Mucosa of stomach (tissue), 1 donor: ENCODE data around the gene GPX4.
A peak's percentile ranks its signal among the peaks of the same experiment; 100 is the strongest.

Experiments used
- H3K27me3 ChIP-seq: one replicate; pipeline ENCODE4 v1.7.0; 2013; ENCODE audit warnings: mild to moderate bottlenecking, low read length; ENCODE audit not compliant: control insufficient read depth, insufficient read depth
- H3K36me3 ChIP-seq: one replicate; pipeline ENCODE4 v1.7.0; 2013; ENCODE audit warnings: low read length; ENCODE audit not compliant: control insufficient read depth, insufficient read depth
- H3K4me1 ChIP-seq: one replicate; pipeline ENCODE4 v1.7.0; 2013; ENCODE audit warnings: mild to moderate bottlenecking, low read length; ENCODE audit not compliant: control insufficient read depth, insufficient read depth
- H3K4me3 ChIP-seq: one replicate; pipeline ENCODE4 v1.7.0; 2013; ENCODE audit warnings: low read length
- H3K9ac ChIP-seq: one replicate; pipeline ENCODE4 v1.7.0; 2013; ENCODE audit warnings: mild to moderate bottlenecking, low read length, moderate library complexity
- H3K9me3 ChIP-seq: one replicate; pipeline ENCODE4 v1.7.0; 2013; ENCODE audit warnings: mild to moderate bottlenecking, low read length, moderate library complexity; ENCODE audit not compliant: control insufficient read depth
- donor health status: Pancreatic carcinoma.

GPX4 gene

DNA sequence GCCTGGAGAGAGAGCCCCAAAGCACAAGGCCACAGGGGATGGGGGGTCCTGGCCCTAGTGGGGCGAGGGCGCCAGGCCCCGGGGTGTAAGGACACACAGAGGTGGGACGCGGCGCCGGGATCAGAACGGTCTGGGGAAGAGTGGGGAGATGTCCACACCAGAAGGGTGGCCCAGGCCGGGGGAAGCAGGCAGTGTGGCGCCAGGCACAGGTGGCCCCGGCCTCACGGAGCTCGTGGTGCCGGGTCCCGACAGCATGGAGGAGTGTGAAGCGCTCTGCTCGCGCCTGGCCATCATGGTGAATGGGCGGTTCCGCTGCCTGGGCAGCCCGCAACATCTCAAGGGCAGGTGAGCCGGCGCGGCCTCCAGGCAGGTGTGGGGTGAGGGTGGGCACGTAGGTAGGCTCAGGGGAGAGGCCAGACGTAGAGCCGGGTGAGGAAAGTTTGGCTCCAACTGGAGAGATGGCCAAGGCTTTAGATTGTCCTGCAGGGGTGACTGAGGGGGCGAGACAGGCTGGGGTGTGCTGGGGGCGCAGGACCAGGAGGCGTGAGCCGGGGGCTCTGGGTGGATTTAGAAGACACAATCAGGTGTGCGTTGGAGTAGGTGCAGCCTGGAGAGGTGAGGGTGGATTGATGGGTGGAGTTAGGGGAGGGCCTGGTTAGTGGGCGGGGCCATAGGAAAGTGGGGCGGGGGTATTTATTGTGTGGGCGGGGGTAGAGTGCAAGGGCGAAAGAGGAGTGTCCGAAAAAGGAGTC lies 39.7 kb upstream of the GPX4 start:
- Histone ChIP-seq H3K4me1 (peaks cover 51% of the 10 kb centered on the region), H3K4me3 (no peak overlapping the region), H3K27me3 (peaks cover 42% of the 10 kb centered on the region), H3K36me3 (no peaks in the 10 kb centered on the region), H3K9ac (no peak overlapping the region), H3K9me3 (no peaks in the 10 kb centered on the region)

DNA sequence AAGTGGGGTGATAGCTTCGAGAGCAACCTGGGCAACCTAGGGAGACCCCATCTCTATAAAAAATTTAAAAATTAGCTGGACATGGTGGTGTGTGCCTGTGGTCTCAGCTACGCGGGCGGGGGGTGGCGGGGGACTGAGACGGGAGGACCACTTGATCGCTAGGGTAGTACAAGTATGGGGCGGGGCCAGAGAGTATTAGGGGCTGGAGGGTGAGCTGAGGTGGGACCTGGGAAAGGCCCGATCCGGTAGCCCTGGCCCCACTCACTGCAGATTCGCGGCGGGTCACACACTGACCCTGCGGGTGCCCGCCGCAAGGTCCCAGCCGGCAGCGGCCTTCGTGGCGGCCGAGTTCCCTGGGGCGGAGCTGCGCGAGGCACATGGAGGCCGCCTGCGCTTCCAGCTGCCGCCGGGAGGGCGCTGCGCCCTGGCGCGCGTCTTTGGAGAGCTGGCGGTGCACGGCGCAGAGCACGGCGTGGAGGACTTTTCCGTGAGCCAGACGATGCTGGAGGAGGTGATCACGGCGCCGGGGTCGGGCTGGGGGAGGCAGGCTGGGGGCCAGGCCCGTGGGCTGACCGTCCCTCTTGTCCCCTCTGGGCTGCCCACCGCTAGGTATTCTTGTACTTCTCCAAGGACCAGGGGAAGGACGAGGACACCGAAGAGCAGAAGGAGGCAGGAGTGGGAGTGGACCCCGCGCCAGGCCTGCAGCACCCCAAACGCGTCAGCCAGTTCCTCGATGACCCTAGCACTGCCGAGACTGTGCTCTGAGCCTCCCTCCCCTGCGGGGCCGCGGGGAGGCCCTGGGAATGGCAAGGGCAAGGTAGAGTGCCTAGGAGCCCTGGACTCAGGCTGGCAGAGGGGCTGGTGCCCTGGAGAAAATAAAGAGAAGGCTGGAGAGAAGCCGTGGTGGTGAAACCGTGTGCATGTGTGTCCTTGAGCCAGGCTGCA lies 38.9 kb upstream of the GPX4 start:
- Histone ChIP-seq H3K4me1 (peaks cover 57% of the 10 kb centered on the region), H3K9me3 (no peaks in the 10 kb centered on the region), H3K27me3 (peaks cover 50% of the 10 kb centered on the region), H3K36me3 (no peaks in the 10 kb centered on the region), H3K9ac (no peak overlapping the region), H3K4me3 (no peak overlapping the region)

DNA sequence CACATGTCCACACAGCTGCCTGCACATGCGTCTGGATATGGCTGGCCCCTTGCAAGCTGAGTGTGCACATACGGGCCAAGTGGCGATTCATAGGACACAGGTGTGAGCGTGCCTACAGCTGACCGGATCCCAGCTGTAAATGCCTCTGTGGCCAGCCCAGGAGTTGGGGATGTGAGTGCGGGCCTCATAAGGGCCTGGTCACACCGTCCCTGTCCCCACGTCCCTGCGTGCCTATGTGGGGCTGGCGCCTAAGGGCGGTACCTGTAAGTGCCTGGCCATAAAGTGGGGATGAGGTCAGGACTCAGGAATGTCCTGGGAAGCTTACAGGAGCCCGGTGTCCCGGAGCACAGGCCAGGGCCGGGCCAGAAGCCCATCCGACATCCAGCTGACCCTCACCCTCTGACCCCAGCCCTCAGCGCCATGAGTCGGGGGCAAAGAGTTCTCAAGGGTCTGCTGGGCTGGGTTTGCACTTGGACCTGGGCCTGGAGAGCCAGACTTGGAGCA lies 38.1 kb upstream of the GPX4 start:
- Histone ChIP-seq H3K27me3 (peaks cover 55% of the 10 kb centered on the region), H3K4me1 (peaks cover 57% of the 10 kb centered on the region), H3K36me3 (no peaks in the 10 kb centered on the region), H3K4me3 (no peak overlapping the region), H3K9ac (no peak overlapping the region), H3K9me3 (no peaks in the 10 kb centered on the region)

DNA sequence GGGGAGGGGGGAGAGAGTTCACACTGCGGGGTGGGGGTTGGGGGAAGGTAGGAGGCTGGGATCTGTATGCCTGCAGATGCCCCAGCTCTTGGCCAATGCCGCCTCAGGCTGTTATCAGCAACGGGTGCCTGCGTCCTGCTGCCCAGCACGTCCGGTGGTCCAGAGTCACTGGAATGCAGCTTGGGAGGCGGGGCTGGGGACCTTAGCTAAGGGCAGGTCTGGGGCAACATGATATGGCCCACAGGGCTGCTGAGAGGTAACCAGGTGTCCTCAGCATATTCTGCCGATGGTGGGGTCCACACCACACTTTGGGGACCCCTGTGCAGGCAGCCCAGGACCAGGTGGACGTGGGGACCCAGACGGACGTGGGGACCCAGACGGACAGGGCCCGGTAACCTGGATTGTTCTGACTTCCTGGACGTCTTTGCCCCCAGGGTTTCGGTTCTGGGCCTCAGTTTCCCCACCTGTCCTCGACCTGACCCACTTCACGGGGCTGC lies 37.5 kb upstream of the GPX4 start:
- H3K9ac ChIP-seq: no peak overlapping the region
- no peak overlapping the region for H3K4me3 ChIP-seq
- no peaks in the 10 kb centered on the region for H3K9me3 ChIP-seq
- peaks cover 60% of the 10 kb centered on the region for H3K27me3 ChIP-seq
- peaks cover 62% of the 10 kb centered on the region for H3K4me1 ChIP-seq
- no peaks in the 10 kb centered on the region for H3K36me3 ChIP-seq

DNA sequence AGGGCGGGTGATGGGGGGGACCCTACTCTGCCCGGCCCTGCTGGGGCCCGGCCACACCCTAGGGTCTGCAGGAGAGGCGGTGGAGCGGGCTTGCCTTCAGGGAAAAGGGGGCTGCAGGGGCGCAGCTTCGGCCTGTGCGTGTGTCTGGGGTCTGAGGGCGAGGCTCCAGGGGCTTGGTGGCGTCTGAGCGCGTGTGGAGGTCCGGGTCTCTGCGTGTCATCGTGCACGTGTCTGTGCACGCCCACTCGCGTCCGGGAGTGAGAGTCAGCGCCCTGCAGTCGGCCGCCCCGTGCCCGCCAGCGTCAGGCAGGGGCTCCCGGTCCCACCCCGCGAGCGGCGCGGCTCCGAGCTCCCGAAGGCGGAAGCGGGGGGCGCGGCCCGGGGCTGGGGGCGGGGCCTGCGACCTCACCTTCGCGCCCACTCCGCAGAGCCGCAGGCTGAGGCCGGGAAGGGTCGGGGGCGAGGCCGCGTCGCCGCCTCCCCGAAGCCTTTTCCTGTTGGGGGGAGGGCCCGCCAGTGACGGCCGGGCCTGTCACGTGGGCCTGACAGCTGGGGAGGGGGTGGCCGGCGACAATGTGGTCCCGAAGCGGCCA lies 37.0 kb upstream of the GPX4 start, which contains the start of gene ARHGAP45:
Gene ARHGAP45, plus strand, starts transcription at position 420 of the 593 bp plus-strand sequence. CDS start 239 bp downstream, outside the sequence.
- Histone ChIP-seq H3K4me3 (no peak within 1 kb of the TSS), H3K27me3 (peaks cover 65% of the 10 kb centered on the region), H3K9me3 (no peaks in the 10 kb centered on the region), H3K4me1 (peaks cover 62% of the 10 kb centered on the region), H3K9ac (peak within 1 kb of the TSS; percentile 28), H3K36me3 (no peaks in the 10 kb centered on the region)

DNA sequence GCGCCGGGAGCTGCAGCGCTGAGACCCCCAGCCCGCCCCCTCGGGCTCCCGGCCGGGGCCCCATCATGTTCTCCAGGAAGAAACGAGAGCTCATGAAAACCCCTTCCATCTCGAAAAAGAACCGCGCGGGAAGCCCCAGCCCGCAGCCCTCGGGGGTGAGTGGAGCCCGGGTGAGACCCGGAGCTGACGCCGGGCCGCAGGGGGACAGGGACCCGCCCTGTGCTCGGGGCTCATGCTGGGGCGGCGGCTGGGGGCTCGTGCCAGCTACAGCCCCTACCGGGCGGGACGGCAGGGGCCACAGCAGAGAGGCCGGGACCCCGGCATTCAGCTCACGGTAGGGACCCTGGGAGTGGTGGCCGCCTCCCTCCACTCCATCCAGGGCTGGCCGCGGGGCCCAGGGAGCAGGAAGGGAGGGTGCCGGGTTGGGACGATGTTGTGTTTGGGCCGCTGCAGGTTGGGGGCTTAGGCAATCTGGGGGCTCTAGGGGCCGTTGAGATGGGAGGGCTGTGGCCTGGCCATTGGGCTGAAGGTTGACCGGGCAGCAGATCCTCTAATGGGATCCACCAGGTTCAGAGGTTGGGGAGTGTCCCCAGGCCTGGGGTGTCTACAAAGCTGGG lies 36.3 kb upstream of the GPX4 start:
- Histone ChIP-seq H3K4me1 (peaks cover 62% of the 10 kb centered on the region), H3K27me3 (peaks cover 71% of the 10 kb centered on the region), H3K9ac (peak overlapping the region; percentile 28), H3K4me3 (no peak overlapping the region), H3K36me3 (no peaks in the 10 kb centered on the region), H3K9me3 (no peaks in the 10 kb centered on the region)

DNA sequence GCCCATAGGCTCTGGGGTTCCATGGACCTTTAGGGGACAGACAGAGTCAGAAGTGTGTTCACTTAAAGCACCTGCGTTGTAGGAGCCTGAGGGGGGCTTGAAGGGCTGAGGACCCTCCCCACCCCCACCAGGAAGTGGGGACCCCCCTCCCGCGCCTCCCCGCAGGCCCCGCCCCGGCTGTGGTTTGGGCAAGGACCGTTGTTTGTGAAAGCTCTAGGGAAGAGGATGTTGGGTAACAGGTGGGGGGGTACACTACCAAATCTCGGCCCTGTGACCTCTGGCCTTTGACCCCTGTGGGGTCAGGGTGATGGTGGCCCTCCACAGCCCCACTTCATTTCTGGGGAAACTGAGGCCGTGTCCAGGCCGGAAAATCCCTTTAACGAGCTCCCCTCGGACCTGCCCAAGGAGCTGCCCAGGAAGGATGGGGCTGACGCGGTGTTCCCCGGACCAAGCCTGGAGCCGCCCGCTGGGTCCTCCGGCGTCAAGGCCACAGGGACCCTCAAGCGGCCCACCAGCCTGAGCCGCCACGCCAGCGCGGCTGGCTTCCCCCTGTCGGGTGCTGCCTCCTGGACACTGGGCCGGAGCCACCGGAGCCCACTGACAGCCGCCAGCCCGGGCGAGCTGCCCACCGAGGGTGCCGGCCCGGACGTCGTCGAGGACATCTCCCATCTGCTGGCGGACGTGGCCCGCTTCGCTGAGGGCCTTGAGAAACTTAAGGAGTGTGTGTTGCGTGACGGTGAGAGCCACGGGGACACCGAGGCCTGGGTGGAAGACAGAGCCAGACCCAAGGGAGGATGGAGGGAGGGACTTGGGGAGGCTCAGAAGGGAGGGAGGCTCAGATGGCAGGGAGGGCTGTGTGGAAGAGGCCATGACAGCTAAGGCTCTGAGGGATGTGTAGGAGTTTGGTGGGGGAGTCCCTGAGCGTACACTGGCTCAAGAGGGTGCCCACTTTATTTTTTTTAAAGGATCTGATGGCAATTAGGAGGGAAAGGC lies 35.5 kb upstream of the GPX4 start:
- peaks cover 73% of the 10 kb centered on the region for H3K27me3 ChIP-seq

DNA sequence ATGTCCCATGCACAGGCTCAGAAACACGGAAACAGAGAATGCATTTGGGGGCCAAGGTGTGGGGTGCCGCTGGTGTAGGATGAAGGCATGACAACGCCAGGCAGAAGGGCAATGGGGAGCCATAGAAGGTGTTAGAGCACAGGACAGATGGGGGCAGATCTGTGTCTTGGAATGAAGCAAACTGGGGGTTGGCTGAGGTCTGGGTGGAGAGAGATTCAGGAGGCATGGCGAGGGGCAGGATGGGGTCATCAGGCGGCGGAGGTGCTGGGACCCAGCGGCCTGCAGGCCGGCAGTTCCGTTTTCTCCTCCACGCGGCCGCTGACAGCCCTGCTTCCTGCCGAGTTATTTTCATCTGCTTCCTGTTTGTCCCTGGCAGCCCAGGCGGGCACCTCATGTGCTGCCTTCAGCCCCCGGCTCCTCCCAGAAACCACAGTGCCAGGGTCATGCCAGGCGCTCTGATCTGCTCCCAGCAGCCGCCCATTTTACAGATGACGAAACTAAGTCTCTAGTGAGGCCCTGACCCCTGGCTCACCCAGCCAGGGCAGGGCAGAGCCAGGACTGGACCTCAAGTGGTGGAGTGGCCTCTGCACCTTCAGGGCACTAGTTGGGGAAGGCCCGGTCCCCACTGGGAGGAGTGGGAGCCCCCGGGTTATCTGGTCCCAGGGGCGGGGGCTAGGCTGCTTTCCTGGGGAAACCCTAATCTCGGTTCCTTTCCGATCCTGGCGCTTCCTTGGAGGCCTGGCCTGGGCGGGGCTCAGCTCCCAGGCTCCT lies 34.6 kb upstream of the GPX4 start:
- H3K27me3 ChIP-seq: peaks cover 70% of the 10 kb centered on the region
- no peaks in the 10 kb centered on the region for H3K36me3 ChIP-seq
- peaks cover 61% of the 10 kb centered on the region for H3K4me1 ChIP-seq
- no peak overlapping the region for H3K4me3 ChIP-seq
- no peaks in the 10 kb centered on the region for H3K9me3 ChIP-seq
- no peak overlapping the region for H3K9ac ChIP-seq

More for the DNA sequence above, 35.5 kb upstream of the GPX4 start:
- H3K9me3 ChIP-seq: no peaks in the 10 kb centered on the region
- H3K36me3 ChIP-seq: no peaks in the 10 kb centered on the region
- peaks cover 62% of the 10 kb centered on the region for H3K4me1 ChIP-seq
- no peak overlapping the region for H3K9ac ChIP-seq
- H3K4me3 ChIP-seq: no peak overlapping the region

DNA sequence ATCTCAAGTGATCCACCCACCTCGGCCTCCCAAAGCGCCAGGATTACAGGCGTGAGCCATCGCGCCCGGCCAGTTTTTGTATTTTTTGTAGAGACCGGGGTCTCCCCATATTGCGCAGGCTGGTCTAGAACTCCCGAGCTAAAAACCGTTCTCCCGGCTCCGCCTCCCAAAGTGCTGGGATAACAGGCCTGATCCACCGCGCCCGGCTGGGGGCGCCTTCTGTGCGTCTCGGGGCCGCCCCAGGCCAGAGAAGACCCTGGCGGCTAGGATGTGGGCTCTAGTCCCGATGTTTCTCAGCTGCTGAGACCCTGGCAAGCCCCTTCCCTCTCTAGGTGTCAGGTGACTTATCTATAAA lies 33.2 kb upstream of the GPX4 start:
- no peaks in the 10 kb centered on the region for H3K9me3 ChIP-seq
- H3K4me1 ChIP-seq: peaks cover 58% of the 10 kb centered on the region
- no peak overlapping the region for H3K4me3 ChIP-seq
- no peak overlapping the region for H3K9ac ChIP-seq
- peaks cover 66% of the 10 kb centered on the region for H3K27me3 ChIP-seq
- no peaks in the 10 kb centered on the region for H3K36me3 ChIP-seq
